SU-DHL-6 (cell line): ENCODE measurements around the gene FOXC1.

Experiments
- CTCF ChIP-seq: fragments of 200-600 bp; sonication (generic); IDR thresholded peaks from one replicate; pipeline ENCODE4 v1.5.1; 2017; ENCODE audit warnings: antibody characterized with exemption, mild to moderate bottlenecking, low read length, moderate library complexity; ENCODE audit not compliant: insufficient read depth, poor library complexity, severe bottlenecking
- EZH2phosphoT487 ChIP-seq: fragments of 200-600 bp; sonication (generic), shearing (Covaris generic); conservative IDR thresholded peaks from 2 replicates; pipeline ENCODE4 v1.6.1; 2018; ENCODE audit warnings: mild to moderate bottlenecking, antibody characterized with exemption, low read length, moderate library complexity, mixed read lengths

- TF ChIP-seq CTCF (no peak), EZH2phosphoT487 (no peak)
Observed at GRCh38 chr6:1623769-1624057, 14.0 kb downstream of the FOXC1 start.
